ENCODE data around the gene DHCR24.

The DHCR24 gene

GRCh38 chr1:54871275-54872035, 15.5 kb downstream of the DHCR24 start:
- Histone ChIP-seq H3K36me3 (ENCODE audit: control insufficient read depth, insufficient read depth, low read length) (peaks cover 49% of the 10 kb centered on the region), H3K4me3 (replicated peaks; ENCODE audit: low read depth, low read length) (no peak overlapping the region), H3K27me3 (replicated peaks; ENCODE audit: control insufficient read depth, insufficient read depth, low read length) (no peaks in the 10 kb centered on the region)
- DNase-seq (ENCODE audit: extremely low read depth, insufficient read length) = no peak
- no peak for TF ChIP-seq CTCF (IDR thresholded peaks at IDR 0.05; ENCODE audit: insufficient read depth, low read length, poor library complexity, severe bottlenecking)

- Histone ChIP-seq H3K36me3 (ENCODE audit: control insufficient read depth, insufficient read depth, low read length) (peaks cover 50% of the 10 kb centered on the region), H3K4me3 (replicated peaks; ENCODE audit: low read depth, low read length) (no peak overlapping the region), H3K27me3 (replicated peaks; ENCODE audit: control insufficient read depth, insufficient read depth, low read length) (no peaks in the 10 kb centered on the region)
- no peak for DNase-seq (ENCODE audit: extremely low read depth, insufficient read length)
- no peak for TF ChIP-seq CTCF (IDR thresholded peaks at IDR 0.05; ENCODE audit: insufficient read depth, low read length, poor library complexity, severe bottlenecking)
Observed at GRCh38 chr1:54870869-54871268, 16.1 kb downstream of the DHCR24 start.

GRCh38 chr1:54869173-54869851, 17.7 kb downstream of the DHCR24 start:
- no peak for TF ChIP-seq CTCF (IDR thresholded peaks at IDR 0.05; ENCODE audit: insufficient read depth, low read length, poor library complexity, severe bottlenecking)
- H3K36me3 ChIP-seq (ENCODE audit: control insufficient read depth, insufficient read depth, low read length) = peaks cover 53% of the 10 kb centered on the region
- H3K27me3 ChIP-seq (replicated peaks; ENCODE audit: control insufficient read depth, insufficient read depth, low read length) = no peaks in the 10 kb centered on the region
- DNase-seq (ENCODE audit: extremely low read depth, insufficient read length) = no peak
- H3K4me3 ChIP-seq (replicated peaks; ENCODE audit: low read depth, low read length) = no peak overlapping the region

GRCh38 chr1:54867717-54868057, 19.3 kb downstream of the DHCR24 start:
- Histone ChIP-seq H3K4me3 (replicated peaks; ENCODE audit: low read depth, low read length) (no peak overlapping the region), H3K27me3 (replicated peaks; ENCODE audit: control insufficient read depth, insufficient read depth, low read length) (no peaks in the 10 kb centered on the region), H3K36me3 (ENCODE audit: control insufficient read depth, insufficient read depth, low read length) (peaks cover 45% of the 10 kb centered on the region)
- TF ChIP-seq CTCF (IDR thresholded peaks at IDR 0.05; ENCODE audit: insufficient read depth, low read length, poor library complexity, severe bottlenecking) = no peak
- no peak for DNase-seq (ENCODE audit: extremely low read depth, insufficient read length)

GRCh38 chr1:54866801-54867716, 19.9 kb downstream of the DHCR24 start:
- Histone ChIP-seq H3K36me3 (ENCODE audit: control insufficient read depth, insufficient read depth, low read length) (peaks cover 40% of the 10 kb centered on the region), H3K4me3 (replicated peaks; ENCODE audit: low read depth, low read length) (no peak overlapping the region), H3K27me3 (replicated peaks; ENCODE audit: control insufficient read depth, insufficient read depth, low read length) (no peaks in the 10 kb centered on the region)
- no peak for DNase-seq (ENCODE audit: extremely low read depth, insufficient read length)
- no peak for TF ChIP-seq CTCF (IDR thresholded peaks at IDR 0.05; ENCODE audit: insufficient read depth, low read length, poor library complexity, severe bottlenecking)

Measured in GM06990 (cell line).